HuH-7 (cell line): ENCODE data around the gene TTYH2.
"Not testable (repeated sequence)": the region's sequence is repeated elsewhere in the genome, so short reads cannot be mapped to it uniquely, and the experiment has no call there.

Experiments
- DNase-seq: peaks from one replicate; pipeline ENCODE4 v3.0.0; 2011; ENCODE audit warnings: low spot score

Gene TTYH2

GRCh38 chr17:74237321-74237720 is 23.9 kb downstream of the TTYH2 start:
- no peak for DNase-seq

- no peak for DNase-seq
Observed at GRCh38 chr17:74239172-74239571, 25.8 kb downstream of the TTYH2 start.

GRCh38 chr17:74240618-74241205 is 27.3 kb downstream of the TTYH2 start:
- DNase-seq, result no peak

- DNase-seq, result no peak
Observed at GRCh38 chr17:74241431-74241830, 28.1 kb downstream of the TTYH2 start.

- DNase-seq, result no peak
Observed at GRCh38 chr17:74241847-74242246, 28.5 kb downstream of the TTYH2 start.

- DNase-seq, result no peak
Observed at GRCh38 chr17:74243013-74243755, 29.8 kb downstream of the TTYH2 start.

- no peak for DNase-seq
Observed at GRCh38 chr17:74244128-74244527, 30.8 kb downstream of the TTYH2 start.

GRCh38 chr17:74244548-74244947 is 31.2 kb downstream of the TTYH2 start:
- DNase-seq, result no peak

- no peak for DNase-seq
Observed at GRCh38 chr17:74245145-74245831, 31.9 kb downstream of the TTYH2 start.

GRCh38 chr17:74245871-74246270 is 32.5 kb downstream of the TTYH2 start:
- DNase-seq, result no peak

- no peak for DNase-seq
Observed at GRCh38 chr17:74249590-74250270, 36.4 kb downstream of the TTYH2 start.

GRCh38 chr17:74250324-74250995 is 37.1 kb downstream of the TTYH2 start:
- DNase-seq, result no peak

GRCh38 chr17:74251051-74251450 is 37.7 kb downstream of the TTYH2 start:
- no peak for DNase-seq

- DNase-seq, result no peak
Observed at GRCh38 chr17:74251569-74251968, 38.2 kb downstream of the TTYH2 start.

GRCh38 chr17:74252211-74252610 is 38.8 kb downstream of the TTYH2 start:
- DNase-seq, result no peak

GRCh38 chr17:74253036-74253435 is 39.7 kb downstream of the TTYH2 start:
- DNase-seq, result no peak

- no peak for DNase-seq
Observed at GRCh38 chr17:74257311-74257710, 43.9 kb downstream of the TTYH2 start.

GRCh38 chr17:74259667-74260524 is 46.5 kb downstream of the TTYH2 start:
- DNase-seq, result no peak

GRCh38 chr17:74260525-74260850 is 47.1 kb downstream of the TTYH2 start:
- no peak for DNase-seq

GRCh38 chr17:74262601-74263000 is 49.2 kb downstream of the TTYH2 start:
- no peak for DNase-seq

GRCh38 chr17:74267054-74267453 is 53.7 kb downstream of the TTYH2 start:
- not testable (repeated sequence) for DNase-seq
